NCI-H146 (cell line): ENCODE measurements around the gene JAK1.
"Not testable (repeated sequence)": the region's sequence is repeated elsewhere in the genome, so short reads cannot be mapped to it uniquely, and the experiment has no call there.

ENCODE experiments used
- DNase-seq: peaks from one replicate; lab custom pipeline; 2025; lab: John Stamatoyannopoulos, UW

The JAK1 gene

DNA sequence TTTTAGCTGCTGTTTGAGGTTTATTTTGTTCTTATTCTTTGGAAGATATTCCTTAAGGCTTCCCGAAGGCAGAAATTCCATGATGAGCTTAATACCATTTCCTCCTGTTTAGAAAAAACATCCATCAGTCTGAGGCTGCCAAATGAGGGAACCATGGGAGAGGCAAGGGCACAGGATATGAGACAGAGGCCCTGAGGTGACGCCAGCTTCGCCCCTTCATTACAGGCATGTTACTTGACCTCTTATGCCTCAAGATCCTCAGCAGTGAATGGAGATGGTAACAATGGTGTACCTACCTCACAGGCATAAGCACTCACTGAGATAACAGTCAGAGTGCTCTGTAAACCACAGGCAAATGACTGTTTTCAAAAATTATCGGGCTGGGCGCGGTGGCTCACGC lies 127.9 kb downstream of the JAK1 start:
- no peak for DNase-seq

GRCh38 chr1:64836802-64837201 lies 129.5 kb downstream of the JAK1 start:
- no peak for DNase-seq

GRCh38 chr1:64834734-64835133 lies 131.6 kb downstream of the JAK1 start:
- DNase-seq = no peak

DNA sequence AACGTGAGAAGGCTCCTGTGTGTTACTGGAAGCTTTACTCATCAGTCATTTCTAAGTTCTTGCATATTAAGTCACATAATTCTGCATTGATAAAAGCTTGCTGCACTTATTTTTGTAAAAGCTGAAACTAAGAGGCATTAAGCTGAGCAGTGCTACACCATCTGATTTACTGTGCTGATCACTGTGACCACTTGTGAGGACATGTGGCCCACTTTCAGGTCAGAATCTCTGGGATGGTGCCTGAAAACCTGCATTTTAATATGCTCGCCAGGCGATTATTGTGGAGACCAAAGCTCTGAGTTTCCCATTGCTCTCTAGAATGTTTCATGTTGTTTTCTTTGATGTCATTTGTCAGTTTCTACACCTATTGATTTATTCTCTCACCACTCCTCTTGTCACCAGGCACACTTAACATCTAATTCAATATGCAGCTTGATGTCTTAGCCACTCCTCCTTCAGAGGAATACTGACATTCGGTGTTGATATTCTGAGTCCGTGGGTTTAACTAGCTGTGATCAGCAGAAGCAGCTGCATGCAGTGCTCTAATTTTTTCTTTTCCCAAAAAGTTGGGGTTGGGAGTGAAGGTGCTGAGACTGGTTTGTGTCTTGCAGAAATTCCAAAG lies 136.2 kb downstream of the JAK1 start:
- DNase-seq = no peak

- no peak for DNase-seq
Observed at GRCh38 chr1:64829411-64830029, 136.8 kb downstream of the JAK1 start.

DNA sequence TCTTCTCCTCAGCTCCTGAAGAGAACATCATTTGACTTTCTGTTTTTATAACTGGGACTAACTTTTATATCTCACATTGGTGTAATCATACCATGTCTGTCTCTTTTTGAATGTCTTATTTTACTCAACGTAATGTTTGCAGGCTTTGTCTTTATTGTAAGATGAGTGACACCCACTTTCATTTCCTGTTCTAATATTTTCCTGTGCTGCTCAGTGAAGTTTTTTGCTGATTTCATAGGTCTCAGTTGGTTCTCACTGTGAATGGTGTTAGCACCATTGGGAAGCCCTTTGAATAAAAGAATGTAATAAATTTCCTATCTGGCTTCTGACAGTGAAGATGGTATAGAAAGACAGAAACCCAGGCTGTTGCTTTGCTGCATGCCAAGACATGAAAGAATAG lies 137.5 kb downstream of the JAK1 start:
- no peak for DNase-seq

DNA sequence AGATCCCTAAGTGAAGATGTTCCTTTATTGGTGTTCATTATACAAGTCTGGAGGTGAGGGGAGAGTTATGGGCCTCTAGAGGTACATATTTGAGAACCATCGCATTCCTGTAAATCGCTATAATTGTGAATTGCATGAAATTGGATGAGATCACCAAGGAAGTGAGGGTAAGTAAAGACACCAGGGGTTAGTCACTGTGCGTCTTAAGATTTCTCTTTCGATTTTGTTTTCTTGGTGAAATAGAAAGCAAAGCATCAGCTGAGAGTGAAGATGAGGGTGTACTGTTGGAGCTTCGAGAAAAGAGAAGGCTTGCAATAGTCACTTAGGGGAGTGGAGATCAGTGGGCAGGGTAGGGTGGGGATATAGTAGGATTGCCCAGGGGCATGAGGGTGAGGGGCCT lies 139.4 kb downstream of the JAK1 start:
- DNase-seq = no peak

GRCh38 chr1:64823691-64824476 lies 142.5 kb downstream of the JAK1 start:
- peak; percentile 72 for DNase-seq

DNA sequence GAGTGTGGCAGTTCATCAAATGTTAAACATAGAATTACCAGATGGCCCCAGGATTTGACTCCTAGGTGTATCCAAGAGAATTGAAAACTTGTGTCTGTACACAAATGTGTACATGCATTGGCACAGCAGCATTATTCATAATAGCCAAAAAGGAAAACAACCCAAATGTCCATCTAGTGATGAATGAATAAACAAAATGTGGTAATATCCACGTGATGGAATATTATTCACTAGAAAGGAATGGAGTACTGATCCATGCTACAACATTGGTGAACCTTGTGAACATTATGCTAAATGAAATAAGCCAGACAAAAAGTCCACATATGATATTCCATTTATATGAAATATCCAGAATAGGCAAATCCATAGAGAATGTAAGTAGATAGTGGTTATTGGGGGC lies 143.7 kb downstream of the JAK1 start:
- DNase-seq = no peak

GRCh38 chr1:64820572-64820971 lies 145.8 kb downstream of the JAK1 start:
- not testable (repeated sequence) for DNase-seq

GRCh38 chr1:64817364-64817763 lies 149.0 kb downstream of the JAK1 start:
- DNase-seq = not testable (repeated sequence)

- DNase-seq = no peak
Observed at GRCh38 chr1:64814427-64814826, 151.9 kb downstream of the JAK1 start.

DNA sequence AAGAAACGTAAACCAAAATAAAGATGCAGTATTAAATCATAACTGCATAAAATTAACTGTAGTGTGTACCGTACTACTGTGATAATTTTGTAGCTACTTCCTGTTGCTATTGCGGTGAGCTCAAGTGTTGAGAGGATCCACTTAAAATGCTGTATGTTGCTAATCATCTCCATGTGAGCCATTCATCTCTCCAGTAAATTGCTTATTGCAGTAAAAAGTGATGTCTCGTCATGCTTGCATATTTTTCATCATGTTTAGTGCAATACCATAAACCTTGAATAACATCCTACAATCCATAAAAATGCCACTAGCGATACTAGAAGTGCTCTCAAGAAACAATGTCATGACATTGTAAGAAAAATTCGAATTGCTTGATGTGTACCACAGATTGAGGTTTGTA lies 155.2 kb downstream of the JAK1 start:
- DNase-seq = no peak

- no peak for DNase-seq
Observed at GRCh38 chr1:64810001-64810400, 156.3 kb downstream of the JAK1 start.

DNA sequence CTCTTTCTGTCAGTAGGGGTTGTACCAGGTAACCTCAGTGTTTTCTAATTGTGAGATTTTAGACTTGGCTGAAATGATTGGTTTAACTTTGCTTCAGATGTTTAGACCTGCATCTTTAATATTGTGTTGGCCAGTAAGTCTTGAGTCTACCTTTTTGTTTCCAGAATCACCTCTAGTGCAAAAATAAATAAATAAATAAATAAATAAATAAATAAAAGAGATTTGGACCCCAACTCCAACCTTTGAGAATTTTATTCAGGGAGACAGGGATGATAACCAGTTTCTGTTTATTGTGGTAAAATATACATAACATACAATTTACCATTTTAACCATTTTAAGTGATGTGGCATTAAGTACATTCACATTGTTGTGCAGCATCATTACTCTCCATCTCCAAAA lies 157.0 kb downstream of the JAK1 start:
- DNase-seq = no peak

GRCh38 chr1:64801851-64802523 lies 164.4 kb downstream of the JAK1 start:
- no peak for DNase-seq

DNA sequence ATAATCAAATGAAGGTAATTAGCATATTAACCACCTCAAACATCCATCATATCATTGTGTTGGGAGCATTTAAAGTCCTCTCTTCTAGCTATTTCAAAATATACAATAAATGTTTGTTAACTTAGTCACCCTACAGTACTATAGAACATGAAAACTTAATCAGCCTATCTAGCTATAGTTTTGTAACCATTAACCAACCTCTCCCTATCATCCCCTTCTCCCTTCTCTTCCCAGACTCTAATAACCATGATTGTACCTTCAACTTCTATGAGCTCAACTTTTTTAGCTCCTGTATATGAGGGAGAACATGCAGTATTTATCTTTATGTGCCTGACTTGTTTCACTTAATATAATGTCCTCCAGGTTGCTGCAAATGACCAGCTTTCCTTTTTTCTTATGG lies 167.5 kb downstream of the JAK1 start:
- no peak for DNase-seq

DNA sequence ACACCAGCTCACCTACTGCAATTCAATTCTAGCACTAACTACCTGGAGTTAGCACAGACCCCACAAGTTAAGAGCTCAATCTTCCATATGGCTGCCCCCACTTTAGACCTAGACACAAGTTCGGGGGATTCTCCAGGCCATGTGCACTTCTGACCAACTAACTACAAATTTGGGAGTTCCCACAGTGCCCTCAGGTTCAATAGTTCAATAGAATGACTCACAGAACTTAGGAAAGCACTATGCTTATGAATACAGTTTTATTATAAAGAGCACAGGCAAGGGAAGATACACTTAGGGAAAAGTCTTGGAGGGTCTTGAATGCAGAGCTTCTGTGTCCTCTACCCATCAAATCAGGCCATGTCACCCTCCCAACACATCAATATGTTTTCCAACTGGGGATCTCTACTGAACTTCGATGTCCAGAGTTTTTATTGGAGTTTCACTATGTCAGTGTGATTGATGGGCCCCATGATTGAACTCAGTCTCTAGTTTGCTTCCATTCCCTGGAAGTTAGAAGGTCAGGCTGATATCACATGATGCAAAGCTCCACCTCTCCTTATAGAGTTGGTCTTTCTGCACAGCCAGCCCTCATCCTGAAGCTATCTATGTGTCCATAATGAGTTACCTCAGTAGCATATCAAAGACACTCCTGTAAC lies 175.4 kb downstream of the JAK1 start:
- no peak for DNase-seq
